Forelimb muscle (tissue), 1 donor: Measurements from ENCODE around the gene KDM4F. TPM values are rescaled to one million over a fixed set of nuclear protein-coding genes. Genes with fewer than 3 reads are reported as not detected.

Source experiments
- DNase-seq: peaks from one replicate; pipeline ENCODE4 v3.0.0-alpha.2; 2013; ENCODE audit warnings: low read depth
- polyA plus RNA-seq: library from polyadenylated mRNA; unstranded; fragments of 120-200 nt; gene quantifications from one replicate; pipeline ENCODE4 v1.2.1, GENCODE V29; 2013; ENCODE audit not compliant: insufficient read length

The KDM4F gene
- polyA plus RNA-seq, 1 donor = not detected

- DNase-seq = no peak
Observed at GRCh38 chr11:95091663-95092180, 42.5 kb downstream of the KDM4F start.

DNA sequence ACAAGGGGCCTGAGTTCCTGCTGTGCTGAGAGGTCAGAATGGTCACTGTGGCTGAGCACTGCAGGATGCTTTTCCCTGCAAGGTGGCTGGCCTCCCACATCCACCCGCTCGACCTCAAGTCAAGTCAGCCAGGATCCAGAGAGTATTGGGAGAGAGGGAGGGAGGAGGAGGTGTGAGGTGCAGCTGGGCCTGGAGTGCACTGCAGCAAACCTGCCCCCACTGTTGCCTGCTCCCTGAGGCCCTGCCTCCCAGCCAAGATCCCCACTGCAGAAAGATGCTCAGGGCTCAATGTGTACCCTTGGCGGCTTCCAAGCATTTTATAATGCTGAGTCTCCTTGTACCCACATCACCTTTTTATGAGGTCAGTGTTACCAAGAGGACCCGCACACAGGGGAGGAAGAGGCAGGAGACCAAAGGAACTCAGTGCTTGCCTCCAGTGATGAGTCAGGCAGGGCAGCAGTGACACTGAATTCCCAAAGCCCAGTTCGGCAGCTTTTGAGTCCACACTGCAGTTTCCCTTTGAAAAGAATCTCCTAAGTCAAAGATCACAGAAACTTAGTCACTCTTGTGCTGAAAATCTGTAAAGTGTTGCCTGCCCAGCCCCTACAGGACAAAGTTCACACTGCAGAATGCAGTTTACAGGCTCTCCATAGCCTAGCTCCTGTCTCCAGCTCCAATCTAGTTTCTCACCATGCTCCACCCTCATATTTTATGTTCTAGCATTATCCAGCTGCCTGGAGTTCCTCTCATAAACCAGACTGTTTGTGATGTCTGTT, 43.5 kb downstream of the KDM4F start:
- DNase-seq = no peak

DNA sequence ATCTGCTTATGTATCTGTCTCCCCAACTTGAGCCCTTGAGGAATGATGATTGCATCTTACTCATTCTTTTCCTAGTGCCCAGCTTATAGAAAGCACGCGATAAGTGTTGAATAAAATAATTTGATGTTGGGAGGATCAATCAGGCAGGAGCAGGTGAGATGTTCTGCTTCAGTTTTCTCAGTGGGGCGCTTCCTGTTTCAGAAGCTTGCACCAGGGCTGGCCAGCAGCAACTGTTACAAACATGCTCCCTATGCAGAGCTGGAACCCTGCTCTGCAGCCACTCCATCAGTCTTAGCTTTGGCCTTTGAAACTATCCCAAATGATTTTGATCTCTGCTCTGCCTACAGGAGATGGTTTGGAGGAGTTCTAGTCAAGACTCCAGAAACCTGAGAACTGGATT, 44.3 kb downstream of the KDM4F start:
- DNase-seq = no peak

GRCh38 chr11:95095858-95096587, 46.8 kb downstream of the KDM4F start:
- no peak for DNase-seq

GRCh38 chr11:95097209-95097608, 48.0 kb downstream of the KDM4F start:
- no peak for DNase-seq

DNA sequence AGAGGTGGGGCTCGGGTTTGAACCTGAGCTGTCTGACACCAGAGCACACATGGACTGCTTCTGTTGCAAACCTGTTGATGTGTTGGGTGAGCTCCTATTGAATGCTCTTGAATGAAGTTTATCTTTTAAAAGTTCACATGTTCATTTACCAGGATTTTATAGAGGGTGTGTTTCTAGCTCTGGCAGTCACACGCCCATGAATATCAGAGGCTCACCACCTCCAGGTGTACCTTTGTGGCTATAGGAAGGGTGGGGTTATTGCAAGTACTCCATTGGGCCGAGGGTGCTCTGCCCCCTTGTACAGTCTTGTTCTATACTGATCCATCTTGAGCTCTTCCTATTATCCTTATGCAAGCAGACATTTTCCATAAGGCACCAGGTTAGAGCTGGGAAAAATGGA, 49.6 kb downstream of the KDM4F start:
- no peak for DNase-seq

DNA sequence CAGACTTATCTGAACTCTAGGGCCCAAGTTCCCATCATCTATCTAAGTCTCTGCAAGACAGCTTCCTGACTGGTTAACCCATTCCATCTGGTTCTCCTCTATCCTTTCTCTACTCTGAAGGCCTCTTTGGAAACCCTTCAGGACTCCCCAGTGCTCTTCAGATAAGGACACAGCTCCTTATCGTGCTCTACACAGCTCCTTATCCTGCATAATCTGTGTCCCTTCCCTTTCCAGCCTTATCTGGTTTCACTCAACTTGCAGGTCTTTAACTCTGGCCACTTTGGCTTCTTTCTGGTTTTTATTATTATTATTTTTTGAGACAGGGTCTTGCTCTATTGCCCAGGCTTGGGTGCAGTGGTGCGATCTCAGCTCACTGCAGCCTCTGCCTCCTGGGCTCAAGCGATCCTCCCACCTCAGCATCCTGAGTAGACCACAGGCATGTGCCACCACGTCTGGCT, 51.0 kb downstream of the KDM4F start:
- no peak for DNase-seq

Other genes starting within 250 kb of the KDM4F start
- gene CWC15, start 75.9 kb upstream of the KDM4F start, polyA plus RNA-seq = 71.6 TPM
- 1.1 TPM for gene KDM4D, start 75.7 kb upstream of the KDM4F start, polyA plus RNA-seq
- 0.06 TPM for gene KDM4E, start 24.2 kb upstream of the KDM4F start, polyA plus RNA-seq
- gene SRSF8, start 17.5 kb downstream of the KDM4F start, polyA plus RNA-seq = 39.8 TPM
- gene ENDOD1, start 40.4 kb downstream of the KDM4F start, polyA plus RNA-seq = 61.0 TPM
- gene SESN3, start 181.8 kb downstream of the KDM4F start, polyA plus RNA-seq = 110 TPM